Heart left ventricle (tissue), 13 donors: ENCODE measurements around the gene LYZL1.
A peak's percentile ranks its signal among the peaks of the same experiment; 100 is the strongest.

Source experiments
- CTCF ChIP-seq, 12 donors: fragments of 200-600 bp; sonication (generic) in 4 of 12; IDR thresholded peaks; one replicate each; pipeline versions ENCODE4 v1.5.0 to v1.8.0; 2018 to 2022; ENCODE audit warnings: antibody characterized with exemption in 12 of 12, mild to moderate bottlenecking in 5 of 12
- POLR2A ChIP-seq, 2 donors: fragments of 450-650 bp; IDR thresholded peaks; one replicate each; pipeline ENCODE4 v1.6.1; 2017; ENCODE audit warnings: antibody characterized with exemption in 2 of 2, mild to moderate bottlenecking in 2 of 2, moderate library complexity in 2 of 2
- donor health status: ischemic (EF 13 %, LVEDD 7.1; RV severe dilation, severe dysfunction).
- donor health status: DM: no; HTN: yes; CAD: no.
- donor health status: DM: no; HTN: no; CAD: no.
- donor health status: ischemic (EF 25% LVEDD 6.9; RV normal size, moderate dysfunction).
- donor health status: ischemic (EF 25% LVEDD 5.7; RV mildly dilated, moderate dysfunction).
- donor health status: ischemic (EF 35%, LVEDD 5.7; RV mildly dilated, moderate dysfunction).
- donor health status: nonischemic (EF 11% LVEDD 7.7; RV severe dilation, severe dysfunction).
- donor health status: DM: yes; HTN: yes; CAD: no.
- donor health status: PGD.
- donor health status: ischemic (EF 29% LVEDD 5.4; RV normal size, mild dysfunction).
- donor health status: nonischemic (EF 23%, LVEDD 6.1; RV moderate dilation, normal function).

- TF ChIP-seq CTCF (IDR thresholded peaks at IDR 0.05) (peak in 6 of 12 donors; percentile 9 to 40 (median 32)), POLR2A (IDR thresholded peaks at IDR 0.05) (no peak)
Observed at GRCh38 chr10:29243750-29244149, 45.1 kb upstream of the LYZL1 start.
